ENCODE measurements around the gene ADNP. TPM values are rescaled to one million over a fixed set of nuclear protein-coding genes. Genes with fewer than 3 reads are reported as not detected.

Gene ADNP
- total RNA-seq, 1 donor: 26.8 TPM

- peak; percentile 61 for DNase-seq (ENCODE audit: low read depth)
- TF ChIP-seq CTCF (IDR thresholded peaks at IDR 0.05; ENCODE audit: insufficient read depth, low read depth, low read length): no peak
- no peak overlapping the region for H3K4me3 ChIP-seq (ENCODE audit: low read depth, low read length)
These were observed 6.8 kb downstream of the ADNP start for GRCh38 chr20:50924261-50924920.

- H3K4me3 ChIP-seq (ENCODE audit: low read depth, low read length): no peak overlapping the region
- TF ChIP-seq CTCF (IDR thresholded peaks at IDR 0.05; ENCODE audit: insufficient read depth, low read depth, low read length): no peak
These were observed 9.3 kb downstream of the ADNP start for GRCh38 chr20:50921803-50922501.

DNA sequence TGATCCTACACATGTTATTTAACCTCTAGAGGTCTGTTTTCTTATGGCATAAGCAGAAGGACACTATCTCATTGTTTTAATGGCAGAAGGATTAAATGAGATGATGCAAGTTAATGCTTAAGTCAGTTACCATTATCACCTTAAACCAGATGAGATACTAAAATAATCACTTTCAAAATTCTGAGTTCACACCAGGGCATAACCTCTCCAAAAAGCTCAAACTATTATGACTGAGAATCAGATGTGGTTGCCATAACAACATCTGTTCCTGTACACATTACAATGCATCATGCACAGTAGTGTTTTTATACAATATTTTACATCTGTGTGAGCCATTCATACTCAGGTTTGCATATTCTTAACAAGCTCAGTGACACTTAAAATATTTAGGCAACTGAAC lies 10.2 kb downstream of the ADNP start:
- H3K4me3 ChIP-seq (ENCODE audit: low read depth, low read length): no peak overlapping the region
- TF ChIP-seq CTCF (IDR thresholded peaks at IDR 0.05; ENCODE audit: insufficient read depth, low read depth, low read length): no peak
- peak; percentile 47 for DNase-seq (ENCODE audit: low read depth)

More at GRCh38 chr20:50921803-50922501, 9.3 kb downstream of the ADNP start:
- no peak for DNase-seq (ENCODE audit: low read depth)

DNA sequence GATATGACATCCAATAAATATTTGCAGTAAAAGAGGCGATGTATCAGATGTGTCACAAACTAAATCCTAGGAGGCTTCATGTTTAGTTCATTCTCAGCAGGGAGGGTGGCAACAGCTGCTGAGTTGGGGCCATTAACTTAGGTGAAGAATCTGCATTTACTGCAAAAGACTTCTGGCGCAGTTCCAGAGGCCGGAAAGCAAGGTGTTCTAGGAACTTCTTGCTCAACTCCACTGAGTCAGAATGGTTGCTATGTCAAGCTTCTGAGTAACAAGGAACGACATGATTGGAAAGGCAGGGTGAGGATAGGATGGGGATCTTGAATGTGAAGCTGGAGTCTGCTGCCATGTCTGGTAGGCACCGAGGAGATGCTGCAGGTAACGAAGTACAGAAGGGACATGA lies 11.7 kb downstream of the ADNP start:
- DNase-seq (ENCODE audit: low read depth): peak; percentile 78
- H3K4me3 ChIP-seq (ENCODE audit: low read depth, low read length): no peak overlapping the region
- no peak for TF ChIP-seq CTCF (IDR thresholded peaks at IDR 0.05; ENCODE audit: insufficient read depth, low read depth, low read length)

DNA sequence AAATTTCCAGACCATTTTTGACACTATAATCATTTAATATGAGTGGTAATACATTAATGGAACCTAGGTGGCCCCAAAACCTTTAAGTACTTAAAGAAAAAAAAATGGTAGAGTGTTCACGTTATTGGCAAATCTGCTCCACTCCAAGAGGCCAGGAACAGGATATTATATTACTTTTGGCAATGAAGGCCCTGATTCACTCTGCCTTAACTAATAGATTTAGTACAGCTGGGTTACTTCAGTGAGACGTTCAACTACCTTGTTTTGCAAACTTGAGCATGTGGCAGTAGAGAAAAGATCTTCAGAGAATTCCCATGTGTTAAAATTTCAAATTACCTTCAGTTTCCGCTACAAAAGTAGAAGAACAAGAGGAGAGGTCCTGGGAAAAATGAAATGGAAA lies 12.8 kb downstream of the ADNP start:
- H3K4me3 ChIP-seq (ENCODE audit: low read depth, low read length): no peak overlapping the region
- peak; percentile 54 for DNase-seq (ENCODE audit: low read depth)
- no peak for TF ChIP-seq CTCF (IDR thresholded peaks at IDR 0.05; ENCODE audit: insufficient read depth, low read depth, low read length)

DNA sequence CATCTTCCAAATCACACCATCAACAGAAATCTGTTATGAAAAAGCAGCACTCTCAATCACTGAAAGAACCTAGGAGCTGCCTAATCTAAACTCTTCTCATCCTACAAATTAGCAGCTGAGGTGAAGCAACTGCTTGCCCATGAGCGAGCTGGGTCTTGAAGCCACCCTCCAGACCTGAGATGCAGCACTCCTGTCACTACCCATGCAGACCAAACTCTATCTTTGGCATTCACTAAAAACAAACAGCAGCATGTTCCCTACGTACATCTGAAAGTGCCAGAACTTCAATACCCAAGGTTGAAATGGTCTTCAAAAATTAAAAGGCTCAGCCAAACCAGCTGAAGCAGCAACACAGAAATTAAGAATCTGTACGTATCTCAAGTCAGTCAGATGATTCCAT lies 14.3 kb downstream of the ADNP start:
- DNase-seq (ENCODE audit: low read depth): no peak
- H3K4me3 ChIP-seq (ENCODE audit: low read depth, low read length): no peak overlapping the region
- no peak for TF ChIP-seq CTCF (IDR thresholded peaks at IDR 0.05; ENCODE audit: insufficient read depth, low read depth, low read length)
